Measurements from ENCODE around the gene ZSCAN23. TPM values are rescaled to one million over a fixed set of nuclear protein-coding genes. Genes with fewer than 3 reads are reported as not detected.

Gene ZSCAN23
- total RNA-seq, 1 experiment from 2014 or later, result 2.9 TPM

DNA sequence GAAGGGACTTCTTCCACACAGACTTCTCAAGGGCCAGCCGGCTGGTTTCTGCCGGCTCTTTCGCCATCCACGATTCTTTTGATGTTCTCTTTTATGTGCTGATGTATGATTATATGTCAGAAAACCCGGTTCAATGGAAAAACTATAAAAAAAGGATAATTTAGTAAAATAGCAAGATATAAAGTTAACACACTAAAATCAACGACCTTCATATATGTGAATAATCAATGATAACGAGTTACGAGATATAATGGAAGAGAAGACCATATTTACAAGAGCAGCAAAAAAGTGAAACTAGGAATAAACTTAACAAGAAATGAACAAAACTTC, 43.2 kb downstream of the ZSCAN23 start:
- WGBS (ENCODE audit: extremely low coverage, insufficient read length, low lambda C conversion rate), result no CpG with 5 or more reads among the region's 8 CpGs
- Histone ChIP-seq H4K20me1 (ENCODE audit: control insufficient read depth, insufficient read depth, insufficient read length) (no peaks in the 10 kb centered on the region), H3K9ac (ENCODE audit: extremely low read depth, insufficient read length, low read length) (peak overlapping the region; percentile 85), H3K23me2 (ENCODE audit: insufficient read length, low read depth, low read length, poor library complexity, severe bottlenecking) (no peaks in the 10 kb centered on the region), H3K79me1 (ENCODE audit: insufficient read depth, low read depth, low read length, poor library complexity, severe bottlenecking) (peaks cover 3% of the 10 kb centered on the region), H2AFZ (ENCODE audit: low read length) (peak overlapping the region; percentile 90), H4K8ac (replicated peaks; ENCODE audit: insufficient read length, low read depth, low read length) (no peak overlapping the region), H3K18ac (ENCODE audit: insufficient read length, low read depth, low read length) (no peak overlapping the region), H2AK5ac (ENCODE audit: insufficient read length, low read length) (no peak overlapping the region), H2BK20ac (ENCODE audit: low read depth, low read length, poor library complexity, severe bottlenecking) (no peak overlapping the region), H3K23ac (ENCODE audit: insufficient read length, low read depth, low read length) (no peak overlapping the region), H2BK120ac (ENCODE audit: low read depth, low read length, poor library complexity, severe bottlenecking) (no peak overlapping the region), H2BK12ac (ENCODE audit: insufficient read length, low read depth, low read length) (no peak overlapping the region), H3K4ac (ENCODE audit: low read depth, low read length) (no peak overlapping the region), H3K4me1 (ENCODE audit: insufficient read depth, low read length) (peaks cover 5% of the 10 kb centered on the region; the same call in 1 of the 2 replicates), H3K79me2 (ENCODE audit: insufficient read depth, low read length) (peaks cover 4% of the 10 kb centered on the region; the same call in 1 of the 2 replicates), H3K27ac (ENCODE audit: insufficient read length, low read depth, low read length) (peak overlapping the region; percentile 50), H3K14ac (ENCODE audit: insufficient read depth, low read length) (no peak overlapping the region), H3T11ph (ENCODE audit: low read length) (no peak overlapping the region), H2BK5ac (ENCODE audit: insufficient read length, low read length) (no peak overlapping the region), H3K56ac (ENCODE audit: insufficient read length, low read depth, low read length) (no peak overlapping the region), H4K91ac (ENCODE audit: insufficient read length, low read depth, low read length) (no peak overlapping the region), H3K9me3 (ENCODE audit: control insufficient read depth, low read depth, low read length) (no peaks in the 10 kb centered on the region), H3K27me3 (ENCODE audit: insufficient read depth, low read length) (no peaks in the 10 kb centered on the region; the same call in 1 of the 2 replicates), H4K5ac (ENCODE audit: insufficient read length, low read depth, low read length) (no peak overlapping the region), H3K4me2 (ENCODE audit: insufficient read depth, insufficient read length, low read length) (peak overlapping the region; percentile 77), H2BK15ac (ENCODE audit: low read depth, low read length) (no peak overlapping the region)
- TF ChIP-seq, protein P1, sequence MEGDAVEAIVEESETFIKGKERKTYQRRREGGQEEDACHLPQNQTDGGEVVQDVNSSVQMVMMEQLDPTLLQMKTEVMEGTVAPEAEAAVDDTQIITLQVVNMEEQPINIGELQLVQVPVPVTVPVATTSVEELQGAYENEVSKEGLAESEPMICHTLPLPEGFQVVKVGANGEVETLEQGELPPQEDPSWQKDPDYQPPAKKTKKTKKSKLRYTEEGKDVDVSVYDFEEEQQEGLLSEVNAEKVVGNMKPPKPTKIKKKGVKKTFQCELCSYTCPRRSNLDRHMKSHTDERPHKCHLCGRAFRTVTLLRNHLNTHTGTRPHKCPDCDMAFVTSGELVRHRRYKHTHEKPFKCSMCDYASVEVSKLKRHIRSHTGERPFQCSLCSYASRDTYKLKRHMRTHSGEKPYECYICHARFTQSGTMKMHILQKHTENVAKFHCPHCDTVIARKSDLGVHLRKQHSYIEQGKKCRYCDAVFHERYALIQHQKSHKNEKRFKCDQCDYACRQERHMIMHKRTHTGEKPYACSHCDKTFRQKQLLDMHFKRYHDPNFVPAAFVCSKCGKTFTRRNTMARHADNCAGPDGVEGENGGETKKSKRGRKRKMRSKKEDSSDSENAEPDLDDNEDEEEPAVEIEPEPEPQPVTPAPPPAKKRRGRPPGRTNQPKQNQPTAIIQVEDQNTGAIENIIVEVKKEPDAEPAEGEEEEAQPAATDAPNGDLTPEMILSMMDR (conservative IDR thresholded peaks at IDR 0.05), result no peak
- no peaks in the 10 kb centered on the region for H3K9me3 Mint-ChIP-seq
- H3K27ac Mint-ChIP-seq, result peak overlapping the region; percentile 92 to 99 (median 97); a peak in 6 of 7 replicates
- peak overlapping the region; percentile 91 to 96 for H3K4me3 Mint-ChIP-seq
- H3K4me1 Mint-ChIP-seq, result peaks cover 21 to 25% of the 10 kb centered on the region in 2 experiments
- no peak for DNase-seq
- H3K36me3 Mint-ChIP-seq (ENCODE audit: insufficient read depth in 1 of 3, low read depth in 3 of 3), result peaks cover 20 to 34% (median 32%) of the 10 kb centered on the region in 3 experiments; a peak in 6 of 7 replicates
- H3K27me3 Mint-ChIP-seq (ENCODE audit: low read depth), result peaks cover 40% of the 10 kb centered on the region

All from H9 (cell line).